Measurements from ENCODE around the gene RBM38.

Gene RBM38

GRCh38 chr20:57351042-57351783 lies 40.0 kb upstream of the RBM38 start, which contains the start of gene RAE1 (continued):
- TF ChIP-seq KLF1 (tag by site-specific recombination; IDR thresholded peaks at IDR 0.05) (0 out of 2 replicates have a peak, but pooled peaks have one; percentile 5), ZNF629 (tag by site-specific recombination; IDR thresholded peaks at IDR 0.05) (peak; percentile 58), ZFHX2 (tag by site-specific recombination; conservative IDR thresholded peaks at IDR 0.05) (no peak), ZNF433 (tag by site-specific recombination; IDR thresholded peaks at IDR 0.05; ENCODE audit: low read depth) (no peak), ZNF501 (tag by site-specific recombination; IDR thresholded peaks at IDR 0.05) (0 out of 2 replicates have a peak, but pooled peaks have one; percentile 25), ZNF223 (tag by site-specific recombination; IDR thresholded peaks at IDR 0.05) (no peak), ZNF140 (tag by site-specific recombination; IDR thresholded peaks at IDR 0.05) (no peak), ZNF239 (tag by site-specific recombination; IDR thresholded peaks at IDR 0.05) (no peak), ZNF449 (tag by site-specific recombination; IDR thresholded peaks at IDR 0.05) (no peak), YY2 (tag by site-specific recombination; IDR thresholded peaks at IDR 0.05) (peak; percentile 78), ZNF488 (tag by site-specific recombination; IDR thresholded peaks at IDR 0.05) (no peak), ZBTB48 (tag by site-specific recombination; IDR thresholded peaks at IDR 0.05) (peak; percentile 47; the same call in 1 of the 2 replicates), ZNF10 (tag by site-specific recombination; IDR thresholded peaks at IDR 0.05) (peak; percentile 30; the same call in 1 of the 2 replicates), SP7 (tag by site-specific recombination; IDR thresholded peaks at IDR 0.05) (peak; percentile 66), ZNF302 (tag by site-specific recombination; IDR thresholded peaks at IDR 0.05; ENCODE audit: low read depth) (no peak), ZFP37 (tag by site-specific recombination; IDR thresholded peaks at IDR 0.05) (no peak), KLF16 (tag by site-specific recombination; IDR thresholded peaks at IDR 0.05) (0 out of 2 replicates have a peak, but pooled peaks have one; percentile 76), ZNF76 (tag by site-specific recombination; IDR thresholded peaks at IDR 0.05; ENCODE audit: borderline replicate concordance, low read depth) (peak; percentile 92), ZNF274 (IDR thresholded peaks at IDR 0.05; ENCODE audit: low read length) (no peak), ZNF274 (tag by site-specific recombination; IDR thresholded peaks at IDR 0.05; ENCODE audit: borderline replicate concordance) (no peak), ZNF518A (tag by site-specific recombination; conservative IDR thresholded peaks at IDR 0.05; ENCODE audit: low read depth) (peak; percentile 71), SP3 (tag by site-specific recombination; IDR thresholded peaks at IDR 0.05) (0 out of 2 replicates have a peak, but pooled peaks have one; percentile 34), ZNF324 (tag by site-specific recombination; IDR thresholded peaks at IDR 0.05) (0 out of 2 replicates have a peak, but pooled peaks have one; percentile 36), ZNF221 (tag by site-specific recombination; IDR thresholded peaks at IDR 0.05; ENCODE audit: borderline replicate concordance) (no peak), ZNF639 (tag by site-specific recombination; IDR thresholded peaks at IDR 0.05) (no peak), ZBTB20 (tag by site-specific recombination; IDR thresholded peaks at IDR 0.05) (no peak), REST (tag by site-specific recombination; IDR thresholded peaks at IDR 0.05) (no peak), ZNF561 (tag by site-specific recombination; IDR thresholded peaks at IDR 0.05; ENCODE audit: borderline replicate concordance) (peak; percentile 62)
